Effector memory CD4-positive, alpha-beta T cell (primary cell): ENCODE measurements around the gene TTC23L.
A peak's percentile ranks its signal among the peaks of the same experiment; 100 is the strongest.

Experiments used
- DNase-seq, 3 donors: peaks; one replicate each; pipeline ENCODE4 v3.0.0-alpha.2; 2020
- H3K27ac ChIP-seq: 2 replicates; pipeline ENCODE4 v1.7.0; 2013; ENCODE audit warnings: mild to moderate bottlenecking, low read length, moderate library complexity; ENCODE audit not compliant: insufficient read depth, poor library complexity, severe bottlenecking
- H3K27me3 ChIP-seq: replicated peaks from 2 replicates; pipeline ENCODE4 v1.7.0; 2013; ENCODE audit warnings: mild to moderate bottlenecking, low read length; ENCODE audit not compliant: insufficient read depth, control insufficient read depth, poor library complexity, severe bottlenecking
- H3K36me3 ChIP-seq: 2 replicates; pipeline ENCODE4 v1.7.0; 2013; ENCODE audit warnings: mild to moderate bottlenecking, low read length, moderate library complexity; ENCODE audit not compliant: control insufficient read depth, insufficient read depth
- H3K4me1 ChIP-seq: 2 replicates; pipeline ENCODE4 v1.7.0; 2013; ENCODE audit warnings: low read length, mild to moderate bottlenecking; ENCODE audit not compliant: control insufficient read depth, insufficient read depth, poor library complexity, severe bottlenecking
- H3K4me3 ChIP-seq: 2 replicates; pipeline ENCODE4 v1.7.0; 2013; ENCODE audit warnings: low read length, low read depth, mild to moderate bottlenecking; ENCODE audit not compliant: insufficient read depth, poor library complexity, severe bottlenecking
- H3K9me3 ChIP-seq: 2 replicates; pipeline ENCODE4 v1.7.0; 2013; ENCODE audit warnings: mild to moderate bottlenecking, low read length, moderate library complexity; ENCODE audit not compliant: control insufficient read depth

TTC23L gene

GRCh38 chr5:34926318-34926888, 87.4 kb downstream of the TTC23L start:
- Histone ChIP-seq H3K9me3 (no peaks in the 10 kb centered on the region), H3K4me3 (no peak overlapping the region), H3K36me3 (peaks cover 45% of the 10 kb centered on the region), H3K27ac (no peak overlapping the region), H3K27me3 (no peaks in the 10 kb centered on the region), H3K4me1 (peaks cover 11% of the 10 kb centered on the region)
- DNase-seq = no peak

- no peaks in the 10 kb centered on the region for H3K9me3 ChIP-seq
- H3K27me3 ChIP-seq = no peaks in the 10 kb centered on the region
- H3K4me1 ChIP-seq = peaks cover 11% of the 10 kb centered on the region
- no peak overlapping the region for H3K27ac ChIP-seq
- DNase-seq = no peak
- H3K36me3 ChIP-seq = peaks cover 39% of the 10 kb centered on the region
- H3K4me3 ChIP-seq = no peak overlapping the region
Observed at GRCh38 chr5:34927785-34928184, 88.8 kb downstream of the TTC23L start.

GRCh38 chr5:34928267-34928666, 89.3 kb downstream of the TTC23L start:
- no peak overlapping the region for H3K4me3 ChIP-seq
- H3K27ac ChIP-seq = no peak overlapping the region
- no peak for DNase-seq
- H3K4me1 ChIP-seq = peaks cover 11% of the 10 kb centered on the region
- no peaks in the 10 kb centered on the region for H3K27me3 ChIP-seq
- H3K36me3 ChIP-seq = peaks cover 34% of the 10 kb centered on the region
- H3K9me3 ChIP-seq = no peaks in the 10 kb centered on the region

GRCh38 chr5:34929134-34929719, 90.3 kb downstream of the TTC23L start, which contains the start of gene DNAJC21:
TSS of gene DNAJC21 (plus strand) at chr5:34929559. CDS start at chr5:34929820, 261 bp downstream.
- no peaks in the 10 kb centered on the region for H3K27me3 ChIP-seq
- H3K9me3 ChIP-seq = no peaks in the 10 kb centered on the region
- peaks cover 11% of the 10 kb centered on the region for H3K4me1 ChIP-seq
- peak within 1 kb of the TSS; percentile 83 for H3K27ac ChIP-seq
- H3K36me3 ChIP-seq = peaks cover 25% of the 10 kb centered on the region
- peak within 1 kb of the TSS; percentile 98 for H3K4me3 ChIP-seq
- peak; percentile 94 to 96 (median 95) for DNase-seq

GRCh38 chr5:34929720-34930461, 90.9 kb downstream of the TTC23L start:
- H3K4me3 ChIP-seq = peak overlapping the region; percentile 98
- peak; percentile 72 to 74 (median 72) for DNase-seq
- H3K4me1 ChIP-seq = peaks cover 11% of the 10 kb centered on the region
- peaks cover 19% of the 10 kb centered on the region for H3K36me3 ChIP-seq
- peak overlapping the region; percentile 83 for H3K27ac ChIP-seq
- no peaks in the 10 kb centered on the region for H3K9me3 ChIP-seq
- no peaks in the 10 kb centered on the region for H3K27me3 ChIP-seq

GRCh38 chr5:34930462-34930844, 91.5 kb downstream of the TTC23L start:
- H3K4me1 ChIP-seq = peaks cover 11% of the 10 kb centered on the region
- no peak for DNase-seq
- peak overlapping the region; percentile 98 for H3K4me3 ChIP-seq
- no peaks in the 10 kb centered on the region for H3K9me3 ChIP-seq
- no peaks in the 10 kb centered on the region for H3K27me3 ChIP-seq
- H3K36me3 ChIP-seq = peaks cover 13% of the 10 kb centered on the region
- peak overlapping the region; percentile 83 for H3K27ac ChIP-seq

- Histone ChIP-seq H3K27ac (no peak overlapping the region), H3K4me3 (peak overlapping the region; percentile 98), H3K36me3 (peaks cover 13% of the 10 kb centered on the region), H3K4me1 (peaks cover 11% of the 10 kb centered on the region), H3K27me3 (no peaks in the 10 kb centered on the region), H3K9me3 (no peaks in the 10 kb centered on the region)
- DNase-seq = no peak
Observed at GRCh38 chr5:34930870-34931269, 91.9 kb downstream of the TTC23L start.

GRCh38 chr5:34932947-34933346, 94.0 kb downstream of the TTC23L start:
- Histone ChIP-seq H3K27ac (no peak overlapping the region), H3K36me3 (peaks cover 23% of the 10 kb centered on the region), H3K27me3 (no peaks in the 10 kb centered on the region), H3K9me3 (no peaks in the 10 kb centered on the region), H3K4me1 (peaks cover 11% of the 10 kb centered on the region), H3K4me3 (no peak overlapping the region)
- DNase-seq = no peak

- H3K36me3 ChIP-seq = peaks cover 64% of the 10 kb centered on the region
- H3K27me3 ChIP-seq = no peaks in the 10 kb centered on the region
- H3K9me3 ChIP-seq = no peaks in the 10 kb centered on the region
- no peak overlapping the region for H3K27ac ChIP-seq
- H3K4me3 ChIP-seq = no peak overlapping the region
- DNase-seq = no peak
- no peaks in the 10 kb centered on the region for H3K4me1 ChIP-seq
Observed at GRCh38 chr5:34941936-34942335, 103.0 kb downstream of the TTC23L start.

- Histone ChIP-seq H3K36me3 (peaks cover 47% of the 10 kb centered on the region), H3K27ac (no peak overlapping the region), H3K4me1 (no peaks in the 10 kb centered on the region), H3K4me3 (no peak overlapping the region), H3K27me3 (no peaks in the 10 kb centered on the region), H3K9me3 (no peaks in the 10 kb centered on the region)
- no peak for DNase-seq
Observed at GRCh38 chr5:34944044-34944443, 105.1 kb downstream of the TTC23L start.
